ENCODE measurements around the gene DBNDD1.

DNA sequence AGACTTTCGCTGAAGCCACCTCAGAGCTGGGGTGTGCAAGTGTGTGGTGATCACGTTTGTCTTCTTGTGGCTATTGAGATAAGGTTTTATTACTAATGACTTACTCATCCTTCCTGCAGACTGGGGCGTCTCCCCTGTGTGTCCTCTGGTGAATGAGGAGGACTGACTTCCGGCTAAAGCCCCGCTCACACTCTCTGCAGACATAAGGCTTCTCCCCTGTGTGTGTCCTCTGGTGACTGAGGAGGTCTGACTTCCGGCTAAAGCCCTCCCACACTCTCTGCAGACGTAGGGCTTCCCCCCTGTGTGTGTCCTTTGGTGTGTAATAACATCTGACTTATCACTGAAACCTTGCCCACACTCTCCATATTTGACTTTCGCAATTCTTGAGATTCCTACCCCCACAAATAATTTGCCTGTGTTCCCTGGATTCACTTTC, 38.5 kb upstream of the DBNDD1 start:
- TF ChIP-seq, protein P1, sequence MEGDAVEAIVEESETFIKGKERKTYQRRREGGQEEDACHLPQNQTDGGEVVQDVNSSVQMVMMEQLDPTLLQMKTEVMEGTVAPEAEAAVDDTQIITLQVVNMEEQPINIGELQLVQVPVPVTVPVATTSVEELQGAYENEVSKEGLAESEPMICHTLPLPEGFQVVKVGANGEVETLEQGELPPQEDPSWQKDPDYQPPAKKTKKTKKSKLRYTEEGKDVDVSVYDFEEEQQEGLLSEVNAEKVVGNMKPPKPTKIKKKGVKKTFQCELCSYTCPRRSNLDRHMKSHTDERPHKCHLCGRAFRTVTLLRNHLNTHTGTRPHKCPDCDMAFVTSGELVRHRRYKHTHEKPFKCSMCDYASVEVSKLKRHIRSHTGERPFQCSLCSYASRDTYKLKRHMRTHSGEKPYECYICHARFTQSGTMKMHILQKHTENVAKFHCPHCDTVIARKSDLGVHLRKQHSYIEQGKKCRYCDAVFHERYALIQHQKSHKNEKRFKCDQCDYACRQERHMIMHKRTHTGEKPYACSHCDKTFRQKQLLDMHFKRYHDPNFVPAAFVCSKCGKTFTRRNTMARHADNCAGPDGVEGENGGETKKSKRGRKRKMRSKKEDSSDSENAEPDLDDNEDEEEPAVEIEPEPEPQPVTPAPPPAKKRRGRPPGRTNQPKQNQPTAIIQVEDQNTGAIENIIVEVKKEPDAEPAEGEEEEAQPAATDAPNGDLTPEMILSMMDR (IDR thresholded peaks at IDR 0.05), result no peak
- TF ChIP-seq EP300 (IDR thresholded peaks at IDR 0.05) (no peak), POLR2A (IDR thresholded peaks at IDR 0.05) (no peak)
